Endothelial cell of umbilical vein (primary cell): ENCODE results near the gene PPM1D. TPM values are rescaled to one million over a fixed set of nuclear protein-coding genes. Genes with fewer than 3 reads are reported as not detected.

Experiments
- BruUV-seq: library from RNA; stranded (reverse); fragments of 400-500 nt; replicated peaks from 2 replicates; lab custom pipeline; 2021; lab: Mats Ljungman, UMichigan
- CTCF ChIA-PET: fragments of 300-600, 350-600 bp; sonication (Branson Sonifier 250); formaldehyde crosslinking; loops from one replicate; lab custom pipeline; 2021; ENCODE audit warnings: antibody characterized with exemption, inconsistent platforms; lab: Charles Lee
- POLR2A ChIA-PET: fragments of 300-600, 350-600 bp; sonication (Branson Sonifier 250); formaldehyde crosslinking; loops from one replicate; lab custom pipeline; 2021; ENCODE audit warnings: antibody characterized with exemption, inconsistent platforms; lab: Charles Lee
- DNase-seq: peaks from one replicate; pipeline ENCODE4 v3.0.0-alpha.2; 2011; ENCODE audit warnings: low read depth, low spot score
- FAIRE-seq: peaks from 2 replicates; lab custom pipeline; 2011; peaks lifted over from hg19 to GRCh38; lab: Jason Lieb, UNC
- H2AFZ ChIP-seq: 2 replicates; pipeline ENCODE4 v1.6.0; 2012; ENCODE audit warnings: low read depth, low read length, control low read depth, inconsistent platforms
- H3K27ac ChIP-seq: 2 replicates; pipeline ENCODE4 v1.5.1; 2011; ENCODE audit warnings: low read depth, mild to moderate bottlenecking, control low read depth, low read length, moderate library complexity; ENCODE audit not compliant: insufficient read depth
- H3K27me3 ChIP-seq, 2 experiments: 2 replicates each; pipeline versions ENCODE4 v1.6.0 to v1.6.1; 2011; ENCODE audit warnings: low read length in 2 of 2, mixed read lengths in 1 of 2; ENCODE audit not compliant: control insufficient read depth in 2 of 2, insufficient read depth in 2 of 2
- H3K36me3 ChIP-seq, 2 experiments: 2 replicates in 1 of 2; 3 replicates in 1 of 2; pipeline ENCODE4 v1.5.1; 2011; ENCODE audit warnings: low read length in 2 of 2, mild to moderate bottlenecking in 1 of 2, moderate library complexity in 1 of 2; ENCODE audit not compliant: control insufficient read depth in 2 of 2, insufficient read depth in 2 of 2; ENCODE audit errors: extremely low read depth in 1 of 2
- H3K4me1 ChIP-seq: 3 replicates; pipeline ENCODE4 v1.5.1; 2011; ENCODE audit warnings: mild to moderate bottlenecking, low read length; ENCODE audit not compliant: control insufficient read depth, insufficient read depth; ENCODE audit errors: extremely low read depth
- H3K4me2 ChIP-seq: 2 replicates; pipeline ENCODE4 v1.6.1; 2011; ENCODE audit warnings: low read length, control low read depth, mixed read lengths; ENCODE audit not compliant: insufficient read depth
- H3K4me3 ChIP-seq, 3 experiments: fragments of 200-600 bp in 1 of 3; sonication (generic), shearing (Covaris generic) in 1 of 3; replicated peaks in 1 of 3; 2 replicates each; pipeline ENCODE4 v1.5.1; 2011 to 2016; ENCODE audit warnings: control low read depth in 3 of 3, low read length in 3 of 3, mild to moderate bottlenecking in 2 of 3, inconsistent platforms in 1 of 3, low read depth in 1 of 3, moderate library complexity in 1 of 3; ENCODE audit not compliant: insufficient read depth in 1 of 3
- H3K79me2 ChIP-seq: 2 replicates; pipeline ENCODE4 v1.6.0; 2012; ENCODE audit warnings: low read length, inconsistent platforms; ENCODE audit not compliant: control insufficient read depth, insufficient read depth
- H3K9ac ChIP-seq: replicated peaks from 2 replicates; pipeline ENCODE3; 2011; ENCODE audit warnings: low read length, control low read depth; ENCODE audit not compliant: insufficient read depth; ENCODE audit errors: extremely low read depth
- H3K9me1 ChIP-seq: replicated peaks from 3 replicates; pipeline ENCODE4 v1.6.0; 2011; ENCODE audit warnings: mild to moderate bottlenecking, low read length; ENCODE audit not compliant: control insufficient read depth, insufficient read depth; ENCODE audit errors: extremely low read depth
- H3K9me3 ChIP-seq: replicated peaks from 2 replicates; pipeline ENCODE4 v1.5.1; 2012; ENCODE audit warnings: low read length, inconsistent platforms; ENCODE audit not compliant: control insufficient read depth, insufficient read depth
- H4K20me1 ChIP-seq: replicated peaks from 2 replicates; pipeline ENCODE3; 2011; ENCODE audit warnings: mild to moderate bottlenecking, low read length; ENCODE audit not compliant: control insufficient read depth, insufficient read depth; ENCODE audit errors: extremely low read depth
- CTCF ChIP-seq, 2 donors: IDR thresholded peaks; 1 replicate in 1 of 2; 2 replicates in 1 of 2; pipeline ENCODE4 v1.5.1; 2011; ENCODE audit warnings: low read length in 2 of 2, mild to moderate bottlenecking in 2 of 2, moderate library complexity in 2 of 2, control low read depth in 1 of 2, inconsistent platforms in 1 of 2, low read depth in 1 of 2; ENCODE audit not compliant: insufficient read depth in 1 of 2; ENCODE audit errors: extremely low read depth in 1 of 2
- EZH2 ChIP-seq: IDR thresholded peaks from 2 replicates; pipeline ENCODE4 v1.6.1; 2012; ENCODE audit warnings: borderline replicate concordance, low read depth, mild to moderate bottlenecking, moderate library complexity, low read length, inconsistent platforms; ENCODE audit not compliant: severe bottlenecking
- FOS ChIP-seq: IDR thresholded peaks from 2 replicates; pipeline ENCODE4 v1.6.1; 2011; ENCODE audit warnings: mild to moderate bottlenecking, low read length, moderate library complexity, borderline replicate concordance; ENCODE audit not compliant: insufficient read depth
- GATA2 ChIP-seq: IDR thresholded peaks from 2 replicates; pipeline ENCODE4 v1.7.0; 2011; ENCODE audit warnings: low read depth, mild to moderate bottlenecking, moderate library complexity, mixed read lengths, low read length; ENCODE audit not compliant: insufficient read length, insufficient read depth
- JUN ChIP-seq: IDR thresholded peaks from 2 replicates; pipeline ENCODE4 v1.6.1; 2011; ENCODE audit warnings: borderline replicate concordance, low read depth; ENCODE audit not compliant: insufficient read length, insufficient read depth
- MAX ChIP-seq: IDR thresholded peaks from 2 replicates; pipeline ENCODE4 v1.6.1; 2011; ENCODE audit not compliant: insufficient read depth, insufficient read length
- MYC ChIP-seq: IDR thresholded peaks from one replicate; pipeline ENCODE4 v1.6.1; 2011; ENCODE audit warnings: mild to moderate bottlenecking, low read depth, low read length
- POLR2A ChIP-seq: IDR thresholded peaks from 2 replicates; pipeline ENCODE4 v1.6.1; 2012; ENCODE audit warnings: low read depth, mild to moderate bottlenecking, control low read depth, low read length
- POLR2AphosphoS5 ChIP-seq: IDR thresholded peaks from 2 replicates; pipeline ENCODE4 v1.6.1; 2012; ENCODE audit warnings: low read depth, mild to moderate bottlenecking, control low read depth, low read length, moderate library complexity; ENCODE audit not compliant: insufficient read depth
- dilution Hi-C: fragments of 300-500 bp; cut with MboI; formaldehyde crosslinking; loops from one replicate; pipeline ENCODE4 v1.15.0; 2019; ENCODE audit warnings: low sequenced_read_pairs; ENCODE audit not compliant: extremely low pct_ligation_motif_present
- intact Hi-C: fragments of 100-400 bp; cut with micrococcal nuclease; formaldehyde crosslinking; loops from one replicate; pipeline ENCODE4 v1.10.0; 2022
- polyA plus RNA-seq, 4 experiments: library from polyadenylated mRNA; depleted of rRNA in 3 of 4; stranded (reverse) in 3 of 4; unstranded in 1 of 4; fragments of >200 nt; gene quantifications; 2 replicates each; pipeline versions ENCODE4 v1.2.1 to v1.2.3, GENCODE V29; 2011 to 2012; ENCODE audit warnings: missing spikeins in 1 of 4
- total RNA-seq: library from RNA; stranded (reverse); gene quantifications from 2 replicates; pipeline ENCODE4 v1.2.3, GENCODE V29; 2021

PPM1D gene
- total and polyA plus RNA-seq, 2 donors (not counting 3 experiments of a cell fraction or from before 2014, with no cell fraction given), result 7.9 to 19.0 TPM

- H3K27me3 ChIP-seq, result no peaks in the 10 kb centered on the region
- no peaks in the 10 kb centered on the region for H3K9me3 ChIP-seq
- peaks cover 0 to 5% of the 10 kb centered on the region in 2 experiments for H3K36me3 ChIP-seq
- no peaks in the 10 kb centered on the region for H3K4me1 ChIP-seq
- no peak overlapping the region for H3K4me3 ChIP-seq
- intact Hi-C loops, result no loop called here
- H3K4me2 ChIP-seq, result no peak overlapping the region
- H3K27ac ChIP-seq, result no peak overlapping the region
- H2AFZ ChIP-seq, result no peak overlapping the region
- ChIA-PET POLR2A (no interaction called here), CTCF (interaction anchor here (0.9 to 1.4 kb wide), 3 partner anchors 12 to 15 kb away, joined by 3 to 6 read pairs (median 5); no protein-coding TSS in a partner anchor)
- BruUV-seq, result no TSS peak
- no peak overlapping the region for H3K9ac ChIP-seq
- peaks cover under 1% of the 10 kb centered on the region for H4K20me1 ChIP-seq
- DNase-seq, result no peak
- peaks cover 29% of the 10 kb centered on the region for H3K79me2 ChIP-seq
- dilution Hi-C loops, result no loop called here
- FAIRE-seq, result no peak
- H3K9me1 ChIP-seq, result no peaks in the 10 kb centered on the region
- TF ChIP-seq EZH2 (no peak), CTCF (IDR thresholded peaks at IDR 0.05; ENCODE audit: extremely low read depth in 1 of 2, insufficient read depth in 1 of 2, low read depth in 1 of 2, low read length in 2 of 2) (no peak), MAX (no peak), FOS (no peak), POLR2AphosphoS5 (no peak), JUN (no peak), POLR2A (no peak), MYC (no peak), GATA2 (no peak)
Observed at GRCh38 chr17:60652454-60653247, 52.7 kb downstream of the PPM1D start.
